GM12872 (cell line): ENCODE results near the gene SLC22A6.
A peak's percentile ranks its signal among the peaks of the same experiment; 100 is the strongest.

ENCODE experiments used
- TF ChIP-seq, protein P1 (sequence below): IDR thresholded peaks from 3 replicates; pipeline ENCODE4 v1.5.1; 2011; ENCODE audit warnings: low read depth, mild to moderate bottlenecking, low read length, moderate library complexity; ENCODE audit not compliant: insufficient read depth

SLC22A6 gene, protein sequence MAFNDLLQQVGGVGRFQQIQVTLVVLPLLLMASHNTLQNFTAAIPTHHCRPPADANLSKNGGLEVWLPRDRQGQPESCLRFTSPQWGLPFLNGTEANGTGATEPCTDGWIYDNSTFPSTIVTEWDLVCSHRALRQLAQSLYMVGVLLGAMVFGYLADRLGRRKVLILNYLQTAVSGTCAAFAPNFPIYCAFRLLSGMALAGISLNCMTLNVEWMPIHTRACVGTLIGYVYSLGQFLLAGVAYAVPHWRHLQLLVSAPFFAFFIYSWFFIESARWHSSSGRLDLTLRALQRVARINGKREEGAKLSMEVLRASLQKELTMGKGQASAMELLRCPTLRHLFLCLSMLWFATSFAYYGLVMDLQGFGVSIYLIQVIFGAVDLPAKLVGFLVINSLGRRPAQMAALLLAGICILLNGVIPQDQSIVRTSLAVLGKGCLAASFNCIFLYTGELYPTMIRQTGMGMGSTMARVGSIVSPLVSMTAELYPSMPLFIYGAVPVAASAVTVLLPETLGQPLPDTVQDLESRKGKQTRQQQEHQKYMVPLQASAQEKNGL

DNA sequence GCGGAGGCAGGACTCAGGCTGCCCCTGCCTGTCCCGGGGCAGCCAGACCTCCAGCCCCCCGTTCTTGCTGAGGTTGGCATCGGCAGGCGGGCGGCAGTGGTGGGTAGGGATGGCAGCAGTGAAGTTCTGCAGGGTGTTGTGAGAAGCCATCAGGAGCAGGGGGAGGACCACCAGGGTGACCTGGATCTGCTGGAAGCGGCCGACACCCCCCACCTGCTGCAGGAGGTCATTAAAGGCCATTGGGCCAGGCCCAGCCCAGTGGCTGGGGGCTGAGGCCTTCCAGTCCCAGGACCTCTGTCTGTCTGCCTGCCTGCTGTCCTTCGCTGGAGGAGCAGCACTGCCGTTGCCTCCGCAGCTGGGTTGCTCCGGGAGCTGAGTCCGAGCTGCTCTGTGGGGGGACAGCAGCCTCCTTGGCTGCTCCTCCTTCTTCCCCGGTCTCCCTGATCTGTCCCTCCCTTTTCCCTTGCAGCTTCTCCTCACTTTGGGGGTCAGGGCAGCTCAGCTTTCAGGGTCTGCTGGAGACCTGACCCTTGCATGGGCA lies at the start of gene SLC22A6:
TSS of gene SLC22A6 (minus strand) at position 517 of the 541 bp plus-strand sequence. CDS start at position 240, 277 bp downstream.
- TF ChIP-seq, protein P1, sequence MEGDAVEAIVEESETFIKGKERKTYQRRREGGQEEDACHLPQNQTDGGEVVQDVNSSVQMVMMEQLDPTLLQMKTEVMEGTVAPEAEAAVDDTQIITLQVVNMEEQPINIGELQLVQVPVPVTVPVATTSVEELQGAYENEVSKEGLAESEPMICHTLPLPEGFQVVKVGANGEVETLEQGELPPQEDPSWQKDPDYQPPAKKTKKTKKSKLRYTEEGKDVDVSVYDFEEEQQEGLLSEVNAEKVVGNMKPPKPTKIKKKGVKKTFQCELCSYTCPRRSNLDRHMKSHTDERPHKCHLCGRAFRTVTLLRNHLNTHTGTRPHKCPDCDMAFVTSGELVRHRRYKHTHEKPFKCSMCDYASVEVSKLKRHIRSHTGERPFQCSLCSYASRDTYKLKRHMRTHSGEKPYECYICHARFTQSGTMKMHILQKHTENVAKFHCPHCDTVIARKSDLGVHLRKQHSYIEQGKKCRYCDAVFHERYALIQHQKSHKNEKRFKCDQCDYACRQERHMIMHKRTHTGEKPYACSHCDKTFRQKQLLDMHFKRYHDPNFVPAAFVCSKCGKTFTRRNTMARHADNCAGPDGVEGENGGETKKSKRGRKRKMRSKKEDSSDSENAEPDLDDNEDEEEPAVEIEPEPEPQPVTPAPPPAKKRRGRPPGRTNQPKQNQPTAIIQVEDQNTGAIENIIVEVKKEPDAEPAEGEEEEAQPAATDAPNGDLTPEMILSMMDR, result no peak

DNA sequence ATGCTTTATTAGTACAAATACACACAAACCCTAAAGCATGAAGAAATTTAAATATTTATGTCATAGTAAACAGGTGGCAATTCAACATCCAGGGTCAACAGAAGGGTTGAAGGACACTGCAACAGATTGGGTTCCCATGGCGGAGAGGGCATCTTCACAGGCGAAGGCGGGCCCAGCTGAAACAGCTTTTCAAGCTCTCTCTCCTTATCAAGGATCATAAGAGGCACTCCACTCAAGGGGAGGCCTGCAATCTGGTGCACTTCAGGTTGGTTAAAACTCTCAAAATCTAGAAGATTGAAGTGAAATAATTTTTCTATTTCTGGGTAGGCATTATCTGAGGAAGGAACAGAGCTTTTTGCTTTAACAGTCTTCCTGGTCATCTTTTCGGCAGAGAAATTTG lies 47.7 kb upstream of the SLC22A6 start:
- TF ChIP-seq, protein P1, result no peak

DNA sequence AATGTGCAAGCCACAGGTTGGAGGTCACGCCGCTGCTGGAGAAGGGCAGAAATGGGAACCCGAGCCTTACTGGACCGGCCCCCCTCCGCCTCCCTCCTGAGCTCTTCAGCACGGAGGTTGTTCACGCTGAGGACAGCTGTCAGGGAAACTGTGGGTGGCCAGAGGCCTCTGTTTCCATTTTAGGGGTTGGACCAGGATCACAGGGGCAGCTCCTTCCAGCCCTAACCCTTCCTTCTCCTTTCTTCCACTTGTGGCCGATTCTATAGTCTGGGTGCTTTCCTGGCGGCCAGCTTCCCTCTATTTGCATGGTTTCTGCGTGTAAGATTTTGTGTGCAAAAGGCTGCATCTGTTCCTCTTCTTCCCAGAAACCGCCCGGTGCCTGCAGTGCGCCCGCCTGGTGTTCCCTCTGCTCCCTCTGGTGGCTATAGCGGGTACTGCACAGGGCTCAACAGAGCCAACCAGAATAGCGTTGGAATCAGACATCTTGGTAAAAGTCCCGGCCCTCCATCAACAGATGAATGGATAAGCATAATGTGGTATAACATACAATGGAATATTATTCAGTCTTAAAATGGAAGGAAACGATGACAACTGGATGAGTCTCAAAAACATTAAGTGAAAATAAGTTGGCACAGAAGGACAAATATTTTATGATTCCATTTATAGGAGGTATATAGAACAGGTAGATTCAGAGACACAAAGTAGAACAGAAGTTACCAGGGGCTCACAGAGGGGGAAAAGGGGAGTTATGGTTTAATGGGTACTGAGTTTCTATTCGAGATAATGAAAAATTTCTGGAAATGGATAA lies 39.3 kb upstream of the SLC22A6 start:
- TF ChIP-seq, protein P1, result peak; percentile 99

DNA sequence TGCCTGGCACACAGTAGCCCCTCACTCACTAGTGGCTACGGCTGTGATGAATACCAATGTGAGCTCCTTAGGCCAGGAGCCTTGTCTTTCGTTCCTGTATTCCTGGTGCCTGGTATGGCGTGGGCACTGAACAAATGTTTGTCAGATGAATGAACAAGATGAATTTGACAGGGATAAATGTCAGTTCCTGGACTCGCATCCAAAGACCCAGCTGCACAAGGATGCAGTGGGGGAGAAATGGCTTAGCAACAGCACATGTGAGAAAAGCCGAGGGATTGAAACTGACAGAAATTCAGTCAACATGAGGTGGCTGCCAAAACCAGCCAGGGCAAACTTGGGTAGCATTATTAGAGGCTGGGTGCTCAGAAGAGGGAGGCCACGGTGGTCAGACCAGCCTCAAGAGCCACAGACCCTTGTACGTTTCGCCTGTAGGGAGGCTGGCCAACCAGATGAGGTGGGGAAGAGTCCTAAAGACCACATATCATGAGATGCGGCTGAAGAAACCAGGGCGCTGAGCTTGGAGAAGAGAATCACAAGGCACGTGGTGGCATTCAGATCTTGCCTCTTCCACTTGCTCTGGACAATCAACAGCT lies 38.6 kb upstream of the SLC22A6 start:
- TF ChIP-seq, protein P1, result no peak

DNA sequence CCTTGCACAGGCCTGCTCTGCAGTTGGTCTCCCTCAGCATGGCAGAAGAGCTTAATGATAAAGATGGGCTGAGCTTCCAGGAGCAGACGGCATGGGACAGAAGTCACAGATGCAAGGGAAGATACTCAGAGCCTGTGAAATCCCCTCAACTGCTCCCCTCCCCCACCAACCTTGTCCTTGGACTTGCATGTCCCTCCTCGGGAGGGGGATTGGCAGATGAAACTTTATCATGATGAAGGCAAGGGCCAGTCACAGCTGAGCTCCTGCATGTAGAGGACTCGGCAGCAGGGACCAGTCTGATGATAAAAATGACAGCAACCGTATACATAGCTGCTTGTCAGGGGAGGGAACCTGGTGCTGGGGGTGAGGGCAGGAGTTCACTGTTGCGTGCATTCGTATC lies 37.7 kb upstream of the SLC22A6 start:
- TF ChIP-seq, protein P1, result no peak

DNA sequence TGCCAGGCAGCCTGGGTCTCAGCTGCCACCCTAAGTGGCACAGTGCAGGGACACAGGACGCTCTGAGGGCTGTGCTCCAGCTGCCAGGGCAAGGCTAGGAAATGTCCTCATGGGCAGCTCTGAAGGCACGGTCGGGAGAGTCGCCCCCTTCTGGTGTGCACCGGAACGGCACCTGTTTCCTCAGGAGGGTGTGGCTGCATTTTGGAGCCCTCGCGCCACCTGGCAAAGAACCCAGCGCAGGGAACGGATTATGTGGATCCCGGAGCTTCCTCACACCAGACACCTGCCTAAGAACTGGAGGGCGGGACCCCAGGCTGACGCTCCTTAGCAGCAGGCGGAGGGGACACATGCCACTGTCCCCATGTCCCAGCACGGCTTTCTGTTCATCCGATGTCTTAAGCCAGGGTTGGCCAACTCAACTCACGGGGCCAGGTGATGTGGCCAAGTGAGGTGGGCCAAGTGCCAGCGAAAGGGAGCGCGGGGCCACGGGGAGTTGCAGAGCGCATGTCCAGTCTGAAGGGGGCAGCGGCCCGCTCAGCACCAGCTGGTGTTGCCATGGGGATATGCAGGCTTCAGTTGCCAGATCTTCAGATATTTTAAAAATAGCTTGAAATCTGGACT lies 36.0 kb upstream of the SLC22A6 start:
- TF ChIP-seq, protein P1, result peak; percentile 68

DNA sequence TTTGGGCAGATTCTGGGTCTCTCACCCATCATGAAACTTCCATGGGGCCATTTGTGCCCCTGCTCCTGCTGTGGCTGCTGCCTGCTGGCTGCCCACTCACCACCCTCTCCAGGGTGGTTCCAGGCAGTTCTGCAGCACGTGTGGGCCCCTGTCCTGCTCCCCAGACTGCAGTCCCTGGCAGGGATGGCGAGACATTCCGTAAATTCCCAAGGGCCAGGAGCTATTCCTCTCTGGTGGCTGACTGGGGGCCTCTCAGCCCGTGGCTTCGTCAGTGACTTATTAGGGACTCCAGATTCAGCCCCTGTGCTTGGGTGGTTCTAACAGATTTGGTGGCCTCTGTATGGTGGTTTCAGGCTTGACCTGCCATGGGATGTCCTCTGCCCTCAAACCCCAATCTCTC lies 34.7 kb upstream of the SLC22A6 start:
- TF ChIP-seq, protein P1, result no peak
